WTC11 (cell line): ENCODE measurements around the gene CELF2. TPM values are rescaled to one million over a fixed set of nuclear protein-coding genes. Genes with fewer than 3 reads are reported as not detected.

Source experiments
- ATAC-seq: fragments of 200-7000 bp; cut with Tn5 transposase; 2 replicates; pipeline ENCODE4 v1.10.0; 2021; ENCODE audit warnings: mild to moderate bottlenecking, moderate library complexity
- CTCF ChIA-PET: fragments of 300-600 bp; sonication (Branson Sonifier 250); formaldehyde crosslinking; loops from one replicate; lab custom pipeline; 2021; ENCODE audit warnings: antibody characterized with exemption; lab: Charles Lee
- POLR2A ChIA-PET: fragments of 350-600 bp; sonication (Branson Sonifier 250); formaldehyde crosslinking; loops from one replicate; lab custom pipeline; 2021; ENCODE audit warnings: antibody characterized with exemption; lab: Charles Lee
- DNase-seq: peaks from one replicate; pipeline ENCODE4 v3.0.0; 2021; ENCODE audit warnings: low spot score
- H3K27ac Mint-ChIP-seq: 2 replicates; pipeline ENCODE4 v1.8.0; 2021; ENCODE audit warnings: mixed read lengths
- H3K27me3 Mint-ChIP-seq: 2 replicates; pipeline ENCODE4 v1.8.0; 2021; ENCODE audit warnings: low read depth, mild to moderate bottlenecking, moderate library complexity, mixed read lengths
- H3K36me3 Mint-ChIP-seq: 2 replicates; pipeline ENCODE4 v1.8.0; 2021; ENCODE audit warnings: mixed read lengths
- H3K4me1 Mint-ChIP-seq: 2 replicates; pipeline ENCODE4 v1.8.0; 2022; ENCODE audit warnings: mixed read lengths
- H3K4me3 Mint-ChIP-seq: 2 replicates; pipeline ENCODE4 v1.8.0; 2021; ENCODE audit warnings: mild to moderate bottlenecking, moderate library complexity, mixed read lengths
- H3K9me3 Mint-ChIP-seq: 2 replicates; pipeline ENCODE4 v1.8.0; 2021; ENCODE audit warnings: mixed read lengths
- ATF1 ChIP-seq: sonication (generic); formaldehyde crosslinking; IDR thresholded peaks from 2 replicates; pipeline ENCODE4 v1.8.1; 2023; ENCODE audit warnings: mild to moderate bottlenecking, moderate library complexity, missing genetic modification reagents
- CREB1 ChIP-seq: sonication (generic); formaldehyde crosslinking; IDR thresholded peaks from 2 replicates; pipeline ENCODE4 v1.8.0; 2023; ENCODE audit warnings: mild to moderate bottlenecking, missing genetic modification reagents
- CREM ChIP-seq: sonication (generic); formaldehyde crosslinking; IDR thresholded peaks from 2 replicates; pipeline ENCODE4 v1.8.1; 2022; ENCODE audit warnings: mild to moderate bottlenecking, missing genetic modification reagents, moderate library complexity
- ELF4 ChIP-seq: sonication (generic); formaldehyde crosslinking; IDR thresholded peaks from 2 replicates; pipeline ENCODE4 v1.8.1; 2022; ENCODE audit warnings: low read depth, mild to moderate bottlenecking, moderate library complexity, missing genetic modification reagents
- ESRRA ChIP-seq: sonication (generic); formaldehyde crosslinking; IDR thresholded peaks from 2 replicates; pipeline ENCODE4 v1.8.1; 2022; ENCODE audit warnings: mild to moderate bottlenecking, missing genetic modification reagents, borderline replicate concordance
- ETV6 ChIP-seq: sonication (generic); formaldehyde crosslinking; IDR thresholded peaks from 2 replicates; pipeline ENCODE4 v1.8.1; 2022; ENCODE audit warnings: mild to moderate bottlenecking, missing genetic modification reagents
- FOXJ3 ChIP-seq: sonication (generic); formaldehyde crosslinking; IDR thresholded peaks from 2 replicates; pipeline ENCODE4 v1.9.0; 2021; ENCODE audit warnings: missing genetic modification reagents, mild to moderate bottlenecking, borderline replicate concordance
- FOXP1 ChIP-seq: sonication (generic); formaldehyde crosslinking; IDR thresholded peaks from 2 replicates; pipeline ENCODE4 v1.8.0; 2022; ENCODE audit warnings: missing genetic modification reagents, mild to moderate bottlenecking, moderate library complexity, borderline replicate concordance
- JUN ChIP-seq: sonication (generic); formaldehyde crosslinking; IDR thresholded peaks from 2 replicates; pipeline ENCODE4 v1.8.0; 2023; ENCODE audit warnings: mild to moderate bottlenecking, missing genetic modification reagents
- KAT7 ChIP-seq: sonication (generic); formaldehyde crosslinking; IDR thresholded peaks from 2 replicates; pipeline ENCODE4 v1.8.1; 2023; ENCODE audit warnings: missing genetic modification reagents, mild to moderate bottlenecking, borderline replicate concordance
- MXD4 ChIP-seq: fragments of 250-450 bp; sonication (Bioruptor Pico); IDR thresholded peaks from 2 replicates; pipeline ENCODE4 v1.8.0; 2021; ENCODE audit warnings: mild to moderate bottlenecking, moderate library complexity, borderline replicate concordance
- MYBL2 ChIP-seq: sonication (generic); formaldehyde crosslinking; IDR thresholded peaks from 2 replicates; pipeline ENCODE4 v1.8.1; 2023; ENCODE audit warnings: mild to moderate bottlenecking, moderate library complexity, missing genetic modification reagents
- NFE2L1 ChIP-seq: sonication (generic); formaldehyde crosslinking; IDR thresholded peaks from 2 replicates; pipeline ENCODE4 v1.8.1; 2023; ENCODE audit warnings: missing genetic modification reagents
- NFYB ChIP-seq: sonication (generic); formaldehyde crosslinking; conservative IDR thresholded peaks from 2 replicates; pipeline ENCODE4 v1.8.0; 2022; ENCODE audit warnings: low read depth, missing genetic modification reagents
- NR2C2 ChIP-seq: sonication (generic); formaldehyde crosslinking; IDR thresholded peaks from 2 replicates; pipeline ENCODE4 v1.8.0; 2022; ENCODE audit warnings: mild to moderate bottlenecking, missing genetic modification reagents
- OVOL2 ChIP-seq: fragments of 250-450 bp; sonication (Bioruptor Pico); IDR thresholded peaks from 2 replicates; pipeline ENCODE4 v1.9.0; 2021; ENCODE audit warnings: mild to moderate bottlenecking, borderline replicate concordance
- PRRX2 ChIP-seq: fragments of 250-450 bp; sonication (Bioruptor Pico); IDR thresholded peaks from 2 replicates; pipeline ENCODE4 v1.8.0; 2021; ENCODE audit warnings: mild to moderate bottlenecking
- RORB ChIP-seq: fragments of 250-450 bp; sonication (Bioruptor Pico); IDR thresholded peaks from 2 replicates; pipeline ENCODE4 v1.9.0; 2021; ENCODE audit warnings: mild to moderate bottlenecking
- SMAD4 ChIP-seq: sonication (generic); formaldehyde crosslinking; IDR thresholded peaks from 2 replicates; pipeline ENCODE4 v1.8.0; 2022; ENCODE audit warnings: mild to moderate bottlenecking, missing genetic modification reagents
- TCF7 ChIP-seq: sonication (generic); formaldehyde crosslinking; IDR thresholded peaks from 2 replicates; pipeline ENCODE4 v1.8.0; 2022; ENCODE audit warnings: mild to moderate bottlenecking, low read depth, missing genetic modification reagents, moderate library complexity
- ZNF317 ChIP-seq: sonication (generic); formaldehyde crosslinking; IDR thresholded peaks from 2 replicates; pipeline ENCODE4 v1.8.1; 2023; ENCODE audit warnings: low read depth, mild to moderate bottlenecking, moderate library complexity, missing genetic modification reagents, borderline replicate concordance
- ZNF416 ChIP-seq: fragments of 250-450 bp; sonication (Bioruptor Pico); IDR thresholded peaks from 2 replicates; pipeline ENCODE4 v1.9.0; 2021; ENCODE audit warnings: mild to moderate bottlenecking, inconsistent platforms
- total RNA-seq: library from RNA; stranded (reverse); gene quantifications from 3 replicates; pipeline ENCODE4 v1.2.3, GENCODE V29; 2021
- TF ChIP-seq, protein P1 (sequence below): sonication (generic); formaldehyde crosslinking; IDR thresholded peaks from 2 replicates; pipeline ENCODE4 v1.8.0; 2023; ENCODE audit warnings: mild to moderate bottlenecking, missing genetic modification reagents
- TF ChIP-seq, protein P2 (sequence below): sonication (generic); formaldehyde crosslinking; IDR thresholded peaks from 2 replicates; pipeline ENCODE4 v1.8.1; 2023; ENCODE audit warnings: mild to moderate bottlenecking, missing genetic modification reagents
- TF ChIP-seq, protein P3 (sequence below): sonication (generic); formaldehyde crosslinking; IDR thresholded peaks from 2 replicates; pipeline ENCODE4 v1.8.0; 2022; ENCODE audit warnings: mild to moderate bottlenecking, missing genetic modification reagents
- TF ChIP-seq, protein P4 (sequence below): sonication (generic); formaldehyde crosslinking; IDR thresholded peaks from 2 replicates; pipeline ENCODE4 v1.8.1; 2022; ENCODE audit warnings: missing genetic modification reagents, borderline replicate concordance
- TF ChIP-seq, protein P5 (sequence below): sonication (generic); formaldehyde crosslinking; IDR thresholded peaks from 2 replicates; pipeline ENCODE4 v1.8.0; 2022; ENCODE audit warnings: mild to moderate bottlenecking, missing genetic modification reagents
- TF ChIP-seq, protein P6 (sequence below): fragments of 250-450 bp; sonication (Bioruptor Pico); IDR thresholded peaks from 2 replicates; pipeline ENCODE4 v1.9.0; 2021; ENCODE audit warnings: mild to moderate bottlenecking, borderline replicate concordance

The CELF2 gene
- total RNA-seq, 1 experiment from 2014 or later, result 24.6 TPM

DNA sequence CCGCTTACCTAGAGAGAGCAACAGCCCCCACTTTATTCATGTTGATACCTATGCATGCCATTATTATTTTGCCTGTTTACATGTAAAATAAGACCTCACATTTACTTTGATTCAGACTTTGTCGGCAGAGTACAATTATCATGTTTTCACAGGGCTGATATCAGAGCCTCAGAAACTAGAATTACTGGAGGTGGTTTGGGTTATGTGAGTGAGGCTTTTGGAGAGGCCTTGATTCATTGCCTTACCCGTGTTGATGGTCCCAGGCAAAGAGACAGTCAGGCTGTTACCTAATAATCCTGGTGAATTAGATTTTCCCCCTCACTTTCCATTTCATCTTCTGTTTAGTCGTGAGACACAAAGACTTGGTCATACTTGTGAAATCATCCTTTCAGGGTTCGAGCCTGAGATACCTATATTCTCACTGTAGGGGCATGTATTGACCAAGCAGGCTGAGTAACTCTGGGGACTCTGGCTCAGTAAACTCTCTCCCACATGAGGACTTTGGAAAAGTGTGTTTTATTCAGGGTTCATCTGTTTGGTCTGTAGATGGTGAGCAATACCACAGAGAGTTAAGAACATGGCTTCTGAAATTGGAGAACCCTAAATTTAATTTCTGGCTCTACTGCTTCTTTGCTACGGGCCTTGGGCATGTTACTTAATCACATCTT lies 150.9 kb downstream of the CELF2 start:
- CTCF ChIA-PET, result no interaction called here

DNA sequence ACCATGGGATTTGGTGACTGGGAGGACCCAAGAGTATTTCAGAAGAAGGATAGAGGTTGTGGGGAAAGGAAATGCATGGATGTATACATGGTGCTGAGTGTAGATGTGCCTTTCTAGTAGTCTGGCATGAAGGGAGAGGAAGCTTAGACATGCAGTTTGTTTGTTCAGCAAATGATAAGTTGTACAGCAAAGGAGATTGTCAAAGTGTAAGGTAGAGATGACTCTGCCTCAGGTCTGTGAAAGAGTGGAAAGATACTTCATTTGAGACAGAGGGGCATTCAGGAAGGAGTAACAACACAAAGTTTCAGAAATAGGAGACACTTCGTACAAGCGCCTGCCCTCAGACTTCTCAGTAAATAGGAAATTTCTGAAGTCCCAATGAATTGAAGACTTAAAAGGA lies 152.3 kb downstream of the CELF2 start:
- ATAC-seq (no peak), DNase-seq (no peak)
- H3K4me1 Mint-ChIP-seq, result peaks cover 14% of the 10 kb centered on the region
- H3K4me3 Mint-ChIP-seq, result no peak overlapping the region
- ChIA-PET CTCF (no interaction called here), POLR2A (no interaction called here)
- no peaks in the 10 kb centered on the region for H3K9me3 Mint-ChIP-seq
- H3K27me3 Mint-ChIP-seq, result peaks cover 5% of the 10 kb centered on the region
- no peaks in the 10 kb centered on the region for H3K36me3 Mint-ChIP-seq
- no peak overlapping the region for H3K27ac Mint-ChIP-seq
- TF ChIP-seq FOXP1 (CRISPR knock-in tag) (no peak), KAT7 (no peak), MYBL2 (CRISPR knock-in tag) (no peak), ELF4 (CRISPR knock-in tag) (no peak), NFYB (CRISPR knock-in tag) (no peak), JUN (CRISPR knock-in tag) (no peak), TCF7 (no peak)
- TF ChIP-seq, protein P1, sequence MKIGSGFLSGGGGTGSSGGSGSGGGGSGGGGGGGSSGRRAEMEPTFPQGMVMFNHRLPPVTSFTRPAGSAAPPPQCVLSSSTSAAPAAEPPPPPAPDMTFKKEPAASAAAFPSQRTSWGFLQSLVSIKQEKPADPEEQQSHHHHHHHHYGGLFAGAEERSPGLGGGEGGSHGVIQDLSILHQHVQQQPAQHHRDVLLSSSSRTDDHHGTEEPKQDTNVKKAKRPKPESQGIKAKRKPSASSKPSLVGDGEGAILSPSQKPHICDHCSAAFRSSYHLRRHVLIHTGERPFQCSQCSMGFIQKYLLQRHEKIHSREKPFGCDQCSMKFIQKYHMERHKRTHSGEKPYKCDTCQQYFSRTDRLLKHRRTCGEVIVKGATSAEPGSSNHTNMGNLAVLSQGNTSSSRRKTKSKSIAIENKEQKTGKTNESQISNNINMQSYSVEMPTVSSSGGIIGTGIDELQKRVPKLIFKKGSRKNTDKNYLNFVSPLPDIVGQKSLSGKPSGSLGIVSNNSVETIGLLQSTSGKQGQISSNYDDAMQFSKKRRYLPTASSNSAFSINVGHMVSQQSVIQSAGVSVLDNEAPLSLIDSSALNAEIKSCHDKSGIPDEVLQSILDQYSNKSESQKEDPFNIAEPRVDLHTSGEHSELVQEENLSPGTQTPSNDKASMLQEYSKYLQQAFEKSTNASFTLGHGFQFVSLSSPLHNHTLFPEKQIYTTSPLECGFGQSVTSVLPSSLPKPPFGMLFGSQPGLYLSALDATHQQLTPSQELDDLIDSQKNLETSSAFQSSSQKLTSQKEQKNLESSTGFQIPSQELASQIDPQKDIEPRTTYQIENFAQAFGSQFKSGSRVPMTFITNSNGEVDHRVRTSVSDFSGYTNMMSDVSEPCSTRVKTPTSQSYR, result no peak
- TF ChIP-seq, protein P2, sequence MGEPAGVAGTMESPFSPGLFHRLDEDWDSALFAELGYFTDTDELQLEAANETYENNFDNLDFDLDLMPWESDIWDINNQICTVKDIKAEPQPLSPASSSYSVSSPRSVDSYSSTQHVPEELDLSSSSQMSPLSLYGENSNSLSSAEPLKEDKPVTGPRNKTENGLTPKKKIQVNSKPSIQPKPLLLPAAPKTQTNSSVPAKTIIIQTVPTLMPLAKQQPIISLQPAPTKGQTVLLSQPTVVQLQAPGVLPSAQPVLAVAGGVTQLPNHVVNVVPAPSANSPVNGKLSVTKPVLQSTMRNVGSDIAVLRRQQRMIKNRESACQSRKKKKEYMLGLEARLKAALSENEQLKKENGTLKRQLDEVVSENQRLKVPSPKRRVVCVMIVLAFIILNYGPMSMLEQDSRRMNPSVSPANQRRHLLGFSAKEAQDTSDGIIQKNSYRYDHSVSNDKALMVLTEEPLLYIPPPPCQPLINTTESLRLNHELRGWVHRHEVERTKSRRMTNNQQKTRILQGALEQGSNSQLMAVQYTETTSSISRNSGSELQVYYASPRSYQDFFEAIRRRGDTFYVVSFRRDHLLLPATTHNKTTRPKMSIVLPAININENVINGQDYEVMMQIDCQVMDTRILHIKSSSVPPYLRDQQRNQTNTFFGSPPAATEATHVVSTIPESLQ (CRISPR knock-in tag), result no peak
- TF ChIP-seq, protein P3, sequence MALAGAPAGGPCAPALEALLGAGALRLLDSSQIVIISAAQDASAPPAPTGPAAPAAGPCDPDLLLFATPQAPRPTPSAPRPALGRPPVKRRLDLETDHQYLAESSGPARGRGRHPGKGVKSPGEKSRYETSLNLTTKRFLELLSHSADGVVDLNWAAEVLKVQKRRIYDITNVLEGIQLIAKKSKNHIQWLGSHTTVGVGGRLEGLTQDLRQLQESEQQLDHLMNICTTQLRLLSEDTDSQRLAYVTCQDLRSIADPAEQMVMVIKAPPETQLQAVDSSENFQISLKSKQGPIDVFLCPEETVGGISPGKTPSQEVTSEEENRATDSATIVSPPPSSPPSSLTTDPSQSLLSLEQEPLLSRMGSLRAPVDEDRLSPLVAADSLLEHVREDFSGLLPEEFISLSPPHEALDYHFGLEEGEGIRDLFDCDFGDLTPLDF (CRISPR knock-in tag), result no peak

More for the DNA sequence above, 150.9 kb downstream of the CELF2 start:
- ATAC-seq, result no peak
- peaks cover 26% of the 10 kb centered on the region for H3K4me1 Mint-ChIP-seq
- no peak overlapping the region for H3K27ac Mint-ChIP-seq
- DNase-seq, result no peak
- no peak overlapping the region for H3K4me3 Mint-ChIP-seq
- peaks cover 5% of the 10 kb centered on the region for H3K27me3 Mint-ChIP-seq
- H3K9me3 Mint-ChIP-seq, result no peaks in the 10 kb centered on the region
- TF ChIP-seq ESRRA (CRISPR knock-in tag), result no peak
- TF ChIP-seq NR2C2 (CRISPR knock-in tag), result no peak
- no peak for TF ChIP-seq ZNF416 (CRISPR knock-in tag)
- TF ChIP-seq PRRX2 (CRISPR knock-in tag), result no peak
- TF ChIP-seq ETV6 (CRISPR knock-in tag), result no peak
- no peak for TF ChIP-seq ZNF317 (CRISPR knock-in tag)
- no peak for TF ChIP-seq FOXJ3 (CRISPR knock-in tag)
- TF ChIP-seq RORB (CRISPR knock-in tag), result no peak
- TF ChIP-seq, protein P4, sequence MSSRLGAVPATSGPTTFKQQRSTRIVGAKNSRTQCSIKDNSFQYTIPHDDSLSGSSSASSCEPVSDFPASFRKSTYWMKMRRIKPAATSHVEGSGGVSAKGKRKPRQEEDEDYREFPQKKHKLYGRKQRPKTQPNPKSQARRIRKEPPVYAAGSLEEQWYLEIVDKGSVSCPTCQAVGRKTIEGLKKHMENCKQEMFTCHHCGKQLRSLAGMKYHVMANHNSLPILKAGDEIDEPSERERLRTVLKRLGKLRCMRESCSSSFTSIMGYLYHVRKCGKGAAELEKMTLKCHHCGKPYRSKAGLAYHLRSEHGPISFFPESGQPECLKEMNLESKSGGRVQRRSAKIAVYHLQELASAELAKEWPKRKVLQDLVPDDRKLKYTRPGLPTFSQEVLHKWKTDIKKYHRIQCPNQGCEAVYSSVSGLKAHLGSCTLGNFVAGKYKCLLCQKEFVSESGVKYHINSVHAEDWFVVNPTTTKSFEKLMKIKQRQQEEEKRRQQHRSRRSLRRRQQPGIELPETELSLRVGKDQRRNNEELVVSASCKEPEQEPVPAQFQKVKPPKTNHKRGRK (CRISPR knock-in tag), result no peak
- TF ChIP-seq SMAD4, result no peak
- TF ChIP-seq, protein P5, sequence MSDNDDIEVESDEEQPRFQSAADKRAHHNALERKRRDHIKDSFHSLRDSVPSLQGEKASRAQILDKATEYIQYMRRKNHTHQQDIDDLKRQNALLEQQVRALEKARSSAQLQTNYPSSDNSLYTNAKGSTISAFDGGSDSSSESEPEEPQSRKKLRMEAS (CRISPR knock-in tag), result no peak
- TF ChIP-seq NFYB (CRISPR knock-in tag), result no peak
- no peak for TF ChIP-seq MXD4 (CRISPR knock-in tag)
- no peak for TF ChIP-seq ATF1
- no peak for TF ChIP-seq CREB1 (CRISPR knock-in tag)
- no peak for TF ChIP-seq CREM
- TF ChIP-seq, protein P6, sequence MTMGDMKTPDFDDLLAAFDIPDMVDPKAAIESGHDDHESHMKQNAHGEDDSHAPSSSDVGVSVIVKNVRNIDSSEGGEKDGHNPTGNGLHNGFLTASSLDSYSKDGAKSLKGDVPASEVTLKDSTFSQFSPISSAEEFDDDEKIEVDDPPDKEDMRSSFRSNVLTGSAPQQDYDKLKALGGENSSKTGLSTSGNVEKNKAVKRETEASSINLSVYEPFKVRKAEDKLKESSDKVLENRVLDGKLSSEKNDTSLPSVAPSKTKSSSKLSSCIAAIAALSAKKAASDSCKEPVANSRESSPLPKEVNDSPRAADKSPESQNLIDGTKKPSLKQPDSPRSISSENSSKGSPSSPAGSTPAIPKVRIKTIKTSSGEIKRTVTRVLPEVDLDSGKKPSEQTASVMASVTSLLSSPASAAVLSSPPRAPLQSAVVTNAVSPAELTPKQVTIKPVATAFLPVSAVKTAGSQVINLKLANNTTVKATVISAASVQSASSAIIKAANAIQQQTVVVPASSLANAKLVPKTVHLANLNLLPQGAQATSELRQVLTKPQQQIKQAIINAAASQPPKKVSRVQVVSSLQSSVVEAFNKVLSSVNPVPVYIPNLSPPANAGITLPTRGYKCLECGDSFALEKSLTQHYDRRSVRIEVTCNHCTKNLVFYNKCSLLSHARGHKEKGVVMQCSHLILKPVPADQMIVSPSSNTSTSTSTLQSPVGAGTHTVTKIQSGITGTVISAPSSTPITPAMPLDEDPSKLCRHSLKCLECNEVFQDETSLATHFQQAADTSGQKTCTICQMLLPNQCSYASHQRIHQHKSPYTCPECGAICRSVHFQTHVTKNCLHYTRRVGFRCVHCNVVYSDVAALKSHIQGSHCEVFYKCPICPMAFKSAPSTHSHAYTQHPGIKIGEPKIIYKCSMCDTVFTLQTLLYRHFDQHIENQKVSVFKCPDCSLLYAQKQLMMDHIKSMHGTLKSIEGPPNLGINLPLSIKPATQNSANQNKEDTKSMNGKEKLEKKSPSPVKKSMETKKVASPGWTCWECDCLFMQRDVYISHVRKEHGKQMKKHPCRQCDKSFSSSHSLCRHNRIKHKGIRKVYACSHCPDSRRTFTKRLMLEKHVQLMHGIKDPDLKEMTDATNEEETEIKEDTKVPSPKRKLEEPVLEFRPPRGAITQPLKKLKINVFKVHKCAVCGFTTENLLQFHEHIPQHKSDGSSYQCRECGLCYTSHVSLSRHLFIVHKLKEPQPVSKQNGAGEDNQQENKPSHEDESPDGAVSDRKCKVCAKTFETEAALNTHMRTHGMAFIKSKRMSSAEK (CRISPR knock-in tag), result no peak
- no peak for TF ChIP-seq OVOL2
- no peak for TF ChIP-seq FOXP1 (CRISPR knock-in tag)
- no peak for TF ChIP-seq NFE2L1 (CRISPR knock-in tag)
- POLR2A ChIA-PET, result no interaction called here
- no peaks in the 10 kb centered on the region for H3K36me3 Mint-ChIP-seq
